CD4-positive, alpha-beta T cell treated with Interleukin-21 for 1 hour (primary cell): Measurements from ENCODE around the gene EPHA10.
"Not testable (repeated sequence)": the region's sequence is repeated elsewhere in the genome, so short reads cannot be mapped to it uniquely, and the experiment has no call there.

Source experiments
- DNase-seq: peaks from one replicate; pipeline ENCODE4 v3.0.0-alpha.2; 2020

The EPHA10 gene

GRCh38 chr1:37708471-37708870 lies 56.4 kb downstream of the EPHA10 start:
- no peak for DNase-seq

- no peak for DNase-seq
Measured at GRCh38 chr1:37705399-37705798, 59.5 kb downstream of the EPHA10 start.

- no peak for DNase-seq
Measured at GRCh38 chr1:37704966-37705365, 60.0 kb downstream of the EPHA10 start.

- no peak for DNase-seq
Measured at GRCh38 chr1:37703061-37703460, 61.9 kb downstream of the EPHA10 start.

GRCh38 chr1:37701051-37701450 lies 63.9 kb downstream of the EPHA10 start:
- no peak for DNase-seq

- DNase-seq, result peak; percentile 16
Measured at GRCh38 chr1:37699147-37699546, 65.8 kb downstream of the EPHA10 start.

- no peak for DNase-seq
Measured at GRCh38 chr1:37697737-37698136, 67.2 kb downstream of the EPHA10 start.

GRCh38 chr1:37697090-37697489 lies 67.8 kb downstream of the EPHA10 start:
- DNase-seq, result no peak

GRCh38 chr1:37692834-37693175 lies 72.1 kb downstream of the EPHA10 start:
- no peak for DNase-seq

- peak; percentile 99 for DNase-seq
Measured at GRCh38 chr1:37692078-37692833, 72.7 kb downstream of the EPHA10 start, which contains the start of gene CDCA8. TSS of gene CDCA8 (plus strand) at chr1:37692516. CDS start at chr1:37692691, 175 bp downstream.

GRCh38 chr1:37691497-37692077 lies 73.3 kb downstream of the EPHA10 start:
- DNase-seq, result no peak

- no peak for DNase-seq
Measured at GRCh38 chr1:37688926-37689325, 76.0 kb downstream of the EPHA10 start.

- DNase-seq, result not testable (repeated sequence)
Measured at GRCh38 chr1:37687764-37688163, 77.2 kb downstream of the EPHA10 start.

- no peak for DNase-seq
Measured at GRCh38 chr1:37685722-37686121, 79.2 kb downstream of the EPHA10 start.

- DNase-seq, result not testable (repeated sequence)
Measured at GRCh38 chr1:37684182-37684581, 80.7 kb downstream of the EPHA10 start.

GRCh38 chr1:37682334-37682987 lies 82.5 kb downstream of the EPHA10 start:
- DNase-seq, result peak; percentile 79

- no peak for DNase-seq
Measured at GRCh38 chr1:37680933-37681332, 84.0 kb downstream of the EPHA10 start.

GRCh38 chr1:37677808-37678207 lies 87.1 kb downstream of the EPHA10 start:
- no peak for DNase-seq

- DNase-seq, result no peak
Measured at GRCh38 chr1:37677143-37677439, 87.8 kb downstream of the EPHA10 start.

- no peak for DNase-seq
Measured at GRCh38 chr1:37676281-37677142, 88.4 kb downstream of the EPHA10 start.

- peak; percentile 75 for DNase-seq
Measured at GRCh38 chr1:37673920-37674319, 91.0 kb downstream of the EPHA10 start.

GRCh38 chr1:37672136-37672870 lies 92.6 kb downstream of the EPHA10 start:
- no peak for DNase-seq

- no peak for DNase-seq
Measured at GRCh38 chr1:37671261-37671660, 93.7 kb downstream of the EPHA10 start.
